GM12801 (cell line): ENCODE measurements around the gene CRB2.

ENCODE experiments used
- CTCF ChIP-seq: IDR thresholded peaks from one replicate; pipeline ENCODE4 v1.5.1; 2011; ENCODE audit warnings: control low read depth; ENCODE audit not compliant: insufficient read length; ENCODE audit errors: extremely low read depth

Gene CRB2

GRCh38 chr9:123382653-123383511, 26.9 kb downstream of the CRB2 start:
- no peak for TF ChIP-seq CTCF

- TF ChIP-seq CTCF, result no peak
Observed at GRCh38 chr9:123383512-123384170, 27.6 kb downstream of the CRB2 start.

GRCh38 chr9:123387686-123388085, 31.7 kb downstream of the CRB2 start:
- no peak for TF ChIP-seq CTCF

- no peak for TF ChIP-seq CTCF
Observed at GRCh38 chr9:123389070-123389469, 33.1 kb downstream of the CRB2 start.

GRCh38 chr9:123389698-123390097, 33.7 kb downstream of the CRB2 start:
- TF ChIP-seq CTCF, result no peak

GRCh38 chr9:123390337-123391135, 34.5 kb downstream of the CRB2 start:
- no peak for TF ChIP-seq CTCF

GRCh38 chr9:123391233-123391632, 35.2 kb downstream of the CRB2 start:
- no peak for TF ChIP-seq CTCF
